AG09319 (cell line): Measurements from ENCODE around the gene TIRAP.
"Not testable (repeated sequence)": the region's sequence is repeated elsewhere in the genome, so short reads cannot be mapped to it uniquely, and the experiment has no call there.

ENCODE experiments used
- DNase-seq: peaks from one replicate; pipeline ENCODE4 v3.0.0-alpha.2; 2010; ENCODE audit warnings: low read depth; ENCODE audit errors: extremely low read depth
- CTCF ChIP-seq: IDR thresholded peaks from 2 replicates; pipeline ENCODE4 v1.5.1; 2011; ENCODE audit warnings: low read depth, mild to moderate bottlenecking, inconsistent platforms, low read length, moderate library complexity

TIRAP gene, protein sequence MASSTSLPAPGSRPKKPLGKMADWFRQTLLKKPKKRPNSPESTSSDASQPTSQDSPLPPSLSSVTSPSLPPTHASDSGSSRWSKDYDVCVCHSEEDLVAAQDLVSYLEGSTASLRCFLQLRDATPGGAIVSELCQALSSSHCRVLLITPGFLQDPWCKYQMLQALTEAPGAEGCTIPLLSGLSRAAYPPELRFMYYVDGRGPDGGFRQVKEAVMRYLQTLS

GRCh38 chr11:126282736-126283591 is at the start of gene TIRAP:
TSS of gene TIRAP (plus strand) at chr11:126283093. CDS start at chr11:126290895, 7,802 bp downstream.
- no peak for TF ChIP-seq CTCF
- DNase-seq: no peak

- TF ChIP-seq CTCF: no peak
- DNase-seq: no peak
Measured at GRCh38 chr11:126233391-126233790, 49.5 kb upstream of the TIRAP start.

DNA sequence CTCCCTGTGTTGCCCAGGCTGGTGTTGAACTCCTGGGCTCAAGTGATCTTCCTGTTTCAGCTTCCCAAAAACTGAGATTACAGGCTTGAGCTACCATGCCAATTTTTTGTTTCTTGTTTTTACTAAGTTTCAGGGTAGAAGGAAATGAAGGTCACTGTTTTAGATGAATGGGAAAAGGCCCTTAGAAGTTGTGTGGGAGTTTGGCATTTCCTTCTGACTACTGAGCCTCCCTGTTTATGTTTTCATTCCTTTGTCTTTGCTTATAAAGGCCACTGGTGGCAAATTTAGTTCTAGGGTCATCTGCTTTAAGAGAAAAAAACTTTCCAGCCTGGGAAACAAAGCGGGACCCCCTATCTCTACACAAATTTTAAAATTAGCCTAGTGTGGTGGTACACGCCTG is 36.3 kb upstream of the TIRAP start:
- TF ChIP-seq CTCF: no peak
- DNase-seq: no peak

- no peak for TF ChIP-seq CTCF
- DNase-seq: no peak
Measured at GRCh38 chr11:126253265-126253664, 29.6 kb upstream of the TIRAP start.

DNA sequence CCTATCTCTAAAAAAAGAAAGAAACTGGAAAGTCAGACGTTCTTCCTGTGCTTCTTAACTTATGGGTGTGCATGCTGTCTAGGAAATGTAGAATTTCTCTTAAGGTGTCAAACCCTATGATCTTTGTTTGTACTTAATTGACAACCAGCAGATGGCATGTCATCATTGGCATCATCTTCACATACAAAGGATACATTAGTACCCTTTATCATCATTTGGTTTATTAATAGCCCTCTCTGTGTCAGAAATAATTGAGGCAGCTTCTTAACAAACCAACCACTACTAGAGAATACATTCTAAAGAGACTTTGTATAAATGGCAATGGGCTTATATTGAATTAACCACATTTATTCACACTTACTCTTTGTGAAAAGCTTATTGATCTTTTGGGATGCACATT is 28.1 kb upstream of the TIRAP start:
- no peak for TF ChIP-seq CTCF
- no peak for DNase-seq

GRCh38 chr11:126255507-126255906 is 27.4 kb upstream of the TIRAP start:
- not testable (repeated sequence) for DNase-seq

GRCh38 chr11:126256216-126256615 is 26.7 kb upstream of the TIRAP start:
- TF ChIP-seq CTCF: no peak

DNA sequence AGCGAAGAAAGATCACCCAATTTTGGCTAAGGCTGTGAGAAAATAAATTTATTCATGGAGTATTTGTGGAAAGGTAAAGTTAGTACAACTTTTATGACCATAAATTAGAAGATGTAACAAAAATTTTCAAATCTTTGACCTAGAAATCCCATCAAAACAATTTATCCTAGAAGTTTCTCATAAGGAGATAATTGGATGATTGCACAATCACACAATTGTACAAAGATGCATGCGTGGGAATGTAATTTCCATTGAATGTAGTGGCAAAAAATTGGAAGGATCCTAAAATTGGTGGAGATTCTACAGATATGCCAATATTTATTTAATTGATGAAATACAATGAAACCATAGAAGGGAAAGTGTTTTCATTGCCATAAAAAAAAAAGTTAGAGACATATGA is 25.7 kb upstream of the TIRAP start:
- TF ChIP-seq CTCF: no peak
- DNase-seq: no peak

More at GRCh38 chr11:126256216-126256615, 26.7 kb upstream of the TIRAP start:
- no peak for DNase-seq
